Stimulated activated CD8-positive, alpha-beta memory T cell treated with anti-CD3 and anti-CD28 coated beads, Interleukin-7, amount 100 ng/mL, for 4 hours (primary cell): ENCODE measurements around the gene BACE1.
"Not testable (repeated sequence)": the region's sequence is repeated elsewhere in the genome, so short reads cannot be mapped to it uniquely, and the experiment has no call there.

Experiments
- DNase-seq, 2 donors: peaks; one replicate each; pipeline ENCODE4 v3.0.0-alpha.2; 2020; ENCODE audit warnings: low read depth in 2 of 2

Gene BACE1

GRCh38 chr11:117316197-117316961 is at the start of gene BACE1:
TSS of gene BACE1 (minus strand) at chr11:117316256. CDS start at chr11:117315795, 461 bp downstream.
- DNase-seq: no peak

GRCh38 chr11:117361432-117361831 is 45.4 kb upstream of the BACE1 start:
- no peak for DNase-seq

- no peak for DNase-seq
Observed at GRCh38 chr11:117356126-117356890, 40.3 kb upstream of the BACE1 start.

- no peak for DNase-seq
Observed at GRCh38 chr11:117354550-117354949, 38.5 kb upstream of the BACE1 start.

GRCh38 chr11:117345039-117345438 is 29.0 kb upstream of the BACE1 start:
- no peak for DNase-seq

- DNase-seq: no peak
Observed at GRCh38 chr11:117337076-117337475, 21.0 kb upstream of the BACE1 start.

GRCh38 chr11:117335399-117335798 is 19.3 kb upstream of the BACE1 start:
- DNase-seq: no peak

- no peak for DNase-seq
Observed at GRCh38 chr11:117334896-117335295, 18.8 kb upstream of the BACE1 start.

GRCh38 chr11:117333917-117334316 is 17.9 kb upstream of the BACE1 start:
- no peak for DNase-seq

GRCh38 chr11:117332843-117333242 is 16.8 kb upstream of the BACE1 start:
- no peak for DNase-seq

GRCh38 chr11:117328375-117329010 is 12.4 kb upstream of the BACE1 start:
- DNase-seq: no peak

- DNase-seq: peak; percentile 92 to 93
Observed at GRCh38 chr11:117327567-117328374, 11.7 kb upstream of the BACE1 start, which contains the start of gene CEP164. TSS of gene CEP164 (plus strand) at chr11:117327854. CDS start at chr11:117338587, 10,733 bp downstream.

GRCh38 chr11:117327255-117327566 is 11.2 kb upstream of the BACE1 start:
- DNase-seq: not testable (repeated sequence)

GRCh38 chr11:117319214-117319840 is 3.3 kb upstream of the BACE1 start:
- no peak for DNase-seq

GRCh38 chr11:117318738-117319137 is 2.7 kb upstream of the BACE1 start:
- DNase-seq: no peak

- no peak for DNase-seq
Observed at GRCh38 chr11:117315285-117316196, 515 bp downstream of the BACE1 start.

- DNase-seq: no peak
Observed at GRCh38 chr11:117314840-117315239, 1.2 kb downstream of the BACE1 start.

- DNase-seq: no peak
Observed at GRCh38 chr11:117313828-117314768, 2.0 kb downstream of the BACE1 start.

- no peak for DNase-seq
Observed at GRCh38 chr11:117313091-117313490, 3.0 kb downstream of the BACE1 start.
